ENCODE measurements around the gene ETV5.
"Not testable (repeated sequence)": the region's sequence is repeated elsewhere in the genome, so short reads cannot be mapped to it uniquely, and the experiment has no call there.

Gene ETV5

GRCh38 chr3:186021673-186022362 lies 87.1 kb downstream of the ETV5 start:
- DNase-seq (ENCODE audit: low spot score): no peak

- not testable (repeated sequence) for DNase-seq (ENCODE audit: low spot score)
Measured at GRCh38 chr3:186021250-186021649, 87.6 kb downstream of the ETV5 start.

- not testable (repeated sequence) for DNase-seq (ENCODE audit: low spot score)
Measured at GRCh38 chr3:186019288-186019687, 89.6 kb downstream of the ETV5 start.

GRCh38 chr3:186014866-186015265 lies 94.0 kb downstream of the ETV5 start:
- DNase-seq (ENCODE audit: low spot score): no peak

- no peak for DNase-seq (ENCODE audit: low spot score)
Measured at GRCh38 chr3:186013312-186013711, 95.6 kb downstream of the ETV5 start.

- no peak for DNase-seq (ENCODE audit: low spot score)
Measured at GRCh38 chr3:186012137-186012536, 96.8 kb downstream of the ETV5 start.

- DNase-seq (ENCODE audit: low spot score): no peak
Measured at GRCh38 chr3:186004671-186005070, 104.2 kb downstream of the ETV5 start.

- DNase-seq (ENCODE audit: low spot score): no peak
Measured at GRCh38 chr3:186004209-186004608, 104.7 kb downstream of the ETV5 start.

GRCh38 chr3:186003610-186004009 lies 105.3 kb downstream of the ETV5 start:
- DNase-seq (ENCODE audit: low spot score): no peak

GRCh38 chr3:186002884-186003472 lies 105.9 kb downstream of the ETV5 start:
- DNase-seq (ENCODE audit: low spot score): no peak

GRCh38 chr3:186001842-186002241 lies 107.0 kb downstream of the ETV5 start:
- no peak for DNase-seq (ENCODE audit: low spot score)

- DNase-seq (ENCODE audit: low spot score): no peak
Measured at GRCh38 chr3:185999221-185999620, 109.7 kb downstream of the ETV5 start.

- DNase-seq (ENCODE audit: low spot score): no peak
Measured at GRCh38 chr3:185998136-185998535, 110.8 kb downstream of the ETV5 start.

GRCh38 chr3:185997130-185997529 lies 111.8 kb downstream of the ETV5 start:
- DNase-seq (ENCODE audit: low spot score): no peak
